Measurements from ENCODE around the gene RCOR1.
"Not testable (repeated sequence)": the region's sequence is repeated elsewhere in the genome, so short reads cannot be mapped to it uniquely, and the experiment has no call there.

The RCOR1 gene

DNA sequence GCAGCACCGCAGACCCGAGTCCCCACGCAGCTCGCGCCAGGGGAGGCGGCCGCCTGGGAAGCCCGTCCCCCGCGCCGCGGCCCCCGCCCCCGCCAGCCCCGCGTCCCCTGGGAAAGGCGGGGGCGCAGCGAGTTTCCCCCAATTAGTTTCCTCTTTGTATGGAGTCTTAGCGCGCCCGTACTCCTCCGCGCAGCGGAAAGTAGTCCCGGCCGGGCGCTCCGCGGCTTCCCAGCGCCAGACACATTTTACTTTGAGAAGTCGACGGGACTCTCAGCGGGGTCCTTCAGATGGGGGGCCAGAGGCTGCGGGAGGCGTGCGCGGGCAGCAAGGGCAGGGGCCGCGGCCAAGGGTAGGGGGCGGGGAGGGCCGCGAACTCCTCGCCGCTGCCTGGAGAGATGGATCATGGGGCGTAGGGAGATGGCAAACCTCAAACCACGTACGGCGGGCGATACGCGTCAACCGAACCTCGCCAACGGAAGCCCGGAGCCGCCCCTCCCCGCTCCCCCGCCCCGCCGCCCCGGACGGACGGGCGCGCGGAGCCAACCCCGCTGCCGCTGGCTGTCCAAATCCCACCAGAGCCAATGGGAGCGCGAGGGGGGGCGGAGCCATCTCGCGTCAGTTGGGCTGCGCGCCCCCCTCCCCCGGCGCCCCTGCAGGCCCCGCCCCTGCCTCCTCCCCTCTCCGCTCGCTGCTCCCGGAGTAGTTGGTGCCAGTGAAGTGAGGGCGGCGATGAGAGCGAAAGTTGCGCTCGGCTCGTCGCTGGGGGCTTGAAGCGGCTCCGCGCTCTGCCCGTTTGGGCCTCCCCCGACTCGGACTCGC is at the start of gene RCOR1:
TSS of gene RCOR1 (plus strand) at position 706 of the 819 bp plus-strand sequence. CDS start 238 bp downstream, outside the sequence.
- peak; percentile 98 for DNase-seq (ENCODE audit: low read depth, low spot score)

DNA sequence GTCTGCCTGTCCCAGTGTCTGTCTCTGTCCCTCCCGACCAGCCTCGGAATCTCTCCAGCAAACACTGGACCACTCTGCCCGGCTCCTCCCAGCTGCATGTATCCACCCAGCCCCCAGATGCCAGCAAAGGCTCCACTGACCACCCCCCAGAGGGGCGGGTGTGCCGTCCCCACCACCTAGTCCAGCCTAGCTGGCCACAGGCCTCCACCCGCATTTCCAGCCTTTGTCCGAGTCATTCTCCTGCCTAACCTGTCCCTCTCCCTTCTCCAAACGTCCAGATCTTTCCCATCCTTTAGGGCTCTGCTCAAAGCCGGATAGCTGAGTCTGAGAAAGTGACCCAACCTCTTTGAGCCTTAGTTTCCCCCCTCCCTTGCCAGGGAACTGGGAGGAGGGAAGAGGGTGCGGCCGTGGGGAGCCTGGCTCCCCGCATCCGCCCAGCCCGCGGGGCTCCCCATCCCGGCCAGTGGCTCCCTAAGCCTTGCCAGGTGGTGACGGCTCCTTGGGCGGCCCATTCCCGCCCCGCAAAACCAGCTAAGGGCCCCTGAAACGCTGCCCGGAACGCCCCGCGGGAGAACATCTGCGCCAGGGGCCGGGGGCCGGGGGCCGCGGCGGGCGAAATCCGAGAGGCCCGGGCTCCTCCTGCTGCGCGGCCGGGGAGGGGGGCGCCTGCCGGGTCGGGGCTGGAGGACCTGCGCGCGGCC is 48.3 kb upstream of the RCOR1 start:
- no peak for DNase-seq (ENCODE audit: low read depth, low spot score)

DNA sequence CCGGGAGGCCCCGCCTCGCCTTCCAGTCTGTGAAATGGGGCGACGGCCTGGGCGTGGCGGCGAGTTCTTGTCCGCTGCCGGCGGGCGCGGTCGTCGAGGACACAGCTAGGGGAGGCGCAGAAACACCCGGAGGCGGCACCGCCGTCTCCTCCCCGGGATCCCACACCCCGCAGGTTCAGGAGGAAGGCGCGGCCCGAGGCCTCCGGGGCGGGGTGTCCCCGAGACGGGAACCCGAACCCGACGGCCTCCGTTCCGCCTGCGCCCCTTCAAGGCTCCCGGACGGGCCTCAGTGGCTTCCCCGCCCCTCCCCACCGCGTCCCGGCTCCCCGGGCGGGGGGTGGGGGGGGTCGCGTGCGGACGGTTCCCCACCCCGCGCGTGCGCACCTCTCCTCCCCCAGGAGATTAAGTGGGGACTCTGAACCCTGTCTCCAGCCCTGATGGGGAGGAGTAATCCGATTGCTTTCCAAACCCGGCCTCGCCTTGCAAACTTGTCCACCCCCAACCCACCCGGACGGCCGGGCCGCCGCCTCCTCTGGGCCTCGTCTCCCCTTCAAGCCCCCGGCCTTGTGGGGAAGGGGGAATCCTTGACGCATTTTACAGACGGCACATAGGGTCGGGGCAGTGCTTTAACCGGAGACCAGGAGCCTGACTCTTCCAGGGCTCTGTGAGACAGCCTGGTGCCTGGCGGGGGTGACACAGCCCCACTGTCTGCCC is 47.5 kb upstream of the RCOR1 start:
- DNase-seq (ENCODE audit: low read depth, low spot score): no peak

DNA sequence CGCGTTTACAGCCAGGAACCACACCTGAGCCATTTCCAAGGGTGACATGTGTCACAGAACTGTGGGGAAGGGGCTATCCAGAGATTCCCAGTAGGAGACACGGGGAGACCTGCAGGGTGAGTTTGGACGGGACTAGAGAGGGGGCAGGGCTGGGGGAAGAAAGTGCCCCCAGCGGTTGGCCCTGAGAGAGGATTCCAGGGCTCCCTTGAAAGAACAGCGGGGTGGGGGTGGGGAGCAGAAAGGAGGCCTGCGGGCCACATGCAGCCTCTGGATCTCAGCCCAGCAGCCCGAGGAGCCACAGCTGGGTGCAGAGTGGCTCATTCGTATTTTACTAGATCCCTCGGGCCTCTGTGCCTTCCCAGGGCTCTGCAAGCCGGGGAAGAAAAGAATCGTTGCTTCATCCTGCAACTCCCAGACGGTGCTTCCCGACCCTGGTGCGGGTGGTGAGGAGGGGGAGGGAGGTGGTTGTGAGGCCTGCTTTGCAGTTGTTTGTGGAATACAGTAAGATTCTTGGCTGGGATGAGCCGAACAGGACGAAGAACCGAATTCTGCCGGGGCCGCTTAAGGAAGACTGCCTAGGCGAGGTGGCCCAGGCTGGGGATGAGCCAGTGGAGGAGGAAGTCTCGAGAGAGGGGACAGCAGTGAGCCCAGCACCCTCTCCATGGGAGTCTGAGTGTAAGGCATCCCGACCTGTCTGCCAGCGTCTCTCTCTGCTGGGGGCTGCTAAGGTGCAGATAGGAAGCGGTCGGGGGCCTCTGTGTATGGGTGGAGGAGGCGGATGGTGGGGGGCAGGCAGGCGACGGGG is 46.8 kb upstream of the RCOR1 start:
- no peak for DNase-seq (ENCODE audit: low read depth, low spot score)

DNA sequence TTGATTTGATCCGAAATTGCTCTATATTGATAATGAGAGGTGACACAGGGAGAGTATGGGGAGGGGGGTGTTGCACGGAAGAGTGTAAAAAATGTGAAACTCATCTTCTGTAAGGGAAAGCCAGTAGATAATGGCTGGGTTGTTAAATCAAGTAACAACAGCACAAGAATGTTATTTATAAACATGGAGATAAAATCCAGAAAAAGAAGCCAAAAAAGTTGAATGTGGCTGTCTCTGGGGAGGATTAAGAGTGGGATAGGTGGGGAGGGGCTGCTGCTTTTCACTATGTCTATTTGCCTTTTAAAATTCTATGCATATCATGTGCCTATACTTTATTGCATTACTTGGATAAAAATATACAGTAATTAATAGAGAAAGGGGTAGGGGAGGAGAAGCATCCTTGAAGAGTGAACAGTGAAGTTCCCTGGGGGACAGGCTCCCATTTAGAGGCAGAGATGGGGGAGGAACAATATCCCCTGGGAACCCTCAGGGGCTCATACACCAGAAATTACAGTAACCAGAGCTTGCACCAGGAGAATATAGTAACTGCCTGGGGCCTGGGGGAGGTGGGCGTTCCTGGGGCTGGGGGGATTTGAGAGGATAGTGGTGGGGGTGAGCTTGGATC is 43.7 kb upstream of the RCOR1 start:
- no peak for DNase-seq (ENCODE audit: low read depth, low spot score)

DNA sequence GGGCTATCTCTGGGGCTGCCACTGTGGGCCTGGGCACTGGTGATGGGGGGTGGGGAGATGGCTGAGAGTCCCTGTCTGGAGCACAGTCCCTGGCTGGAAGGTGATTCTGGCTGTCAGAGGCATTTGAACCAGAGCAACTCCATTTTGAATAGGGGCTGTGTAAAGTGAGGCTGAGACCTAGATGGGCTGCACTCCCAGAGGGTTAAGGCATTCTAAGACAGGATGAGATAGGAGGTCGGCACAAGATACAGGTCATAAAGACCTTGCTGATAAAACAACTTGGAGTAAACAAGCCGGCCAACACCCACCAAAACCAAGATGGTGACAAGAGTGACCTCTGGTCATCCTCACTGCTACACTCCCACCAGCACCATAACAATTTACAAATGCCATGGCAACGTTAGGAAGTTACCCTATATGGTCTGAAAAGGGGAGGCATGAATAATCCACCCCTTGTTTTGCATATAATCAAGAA is 41.5 kb upstream of the RCOR1 start:
- DNase-seq (ENCODE audit: low read depth, low spot score): not testable (repeated sequence)

DNA sequence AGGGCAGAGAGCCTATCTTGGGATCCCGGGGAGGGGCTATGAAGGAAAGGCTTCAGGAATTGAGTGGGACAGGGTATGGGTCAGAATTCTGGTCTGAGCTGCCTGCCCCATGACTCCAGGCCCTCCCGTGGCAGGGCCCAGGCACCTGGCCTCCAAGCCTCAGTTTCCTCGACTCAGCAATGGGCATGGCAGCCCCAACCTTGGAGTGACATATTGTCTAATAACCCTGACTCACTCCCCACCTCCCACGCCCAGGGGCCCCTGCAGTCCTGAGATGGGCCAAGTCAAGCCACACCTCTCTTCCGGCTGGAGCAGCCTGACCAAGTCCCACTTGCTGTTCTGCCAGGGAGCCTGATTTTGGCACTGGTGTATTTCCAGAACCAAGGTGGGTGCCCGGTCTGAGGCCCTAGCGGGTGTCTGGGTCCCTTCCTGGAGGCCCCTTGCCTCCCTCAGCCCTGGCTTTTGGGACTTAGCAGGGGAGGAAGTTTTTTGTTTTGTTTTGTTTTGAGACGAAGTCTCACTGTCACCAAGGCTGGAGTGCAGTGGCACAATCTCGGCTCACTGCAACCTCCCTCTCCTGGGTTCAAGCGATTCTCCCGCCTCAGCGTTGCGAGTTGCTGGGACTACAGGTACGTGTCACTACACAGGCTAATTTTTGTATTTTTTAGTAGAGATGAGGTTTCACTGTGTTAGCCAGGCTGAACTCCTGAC is 40.3 kb upstream of the RCOR1 start:
- DNase-seq (ENCODE audit: low read depth, low spot score): no peak

DNA sequence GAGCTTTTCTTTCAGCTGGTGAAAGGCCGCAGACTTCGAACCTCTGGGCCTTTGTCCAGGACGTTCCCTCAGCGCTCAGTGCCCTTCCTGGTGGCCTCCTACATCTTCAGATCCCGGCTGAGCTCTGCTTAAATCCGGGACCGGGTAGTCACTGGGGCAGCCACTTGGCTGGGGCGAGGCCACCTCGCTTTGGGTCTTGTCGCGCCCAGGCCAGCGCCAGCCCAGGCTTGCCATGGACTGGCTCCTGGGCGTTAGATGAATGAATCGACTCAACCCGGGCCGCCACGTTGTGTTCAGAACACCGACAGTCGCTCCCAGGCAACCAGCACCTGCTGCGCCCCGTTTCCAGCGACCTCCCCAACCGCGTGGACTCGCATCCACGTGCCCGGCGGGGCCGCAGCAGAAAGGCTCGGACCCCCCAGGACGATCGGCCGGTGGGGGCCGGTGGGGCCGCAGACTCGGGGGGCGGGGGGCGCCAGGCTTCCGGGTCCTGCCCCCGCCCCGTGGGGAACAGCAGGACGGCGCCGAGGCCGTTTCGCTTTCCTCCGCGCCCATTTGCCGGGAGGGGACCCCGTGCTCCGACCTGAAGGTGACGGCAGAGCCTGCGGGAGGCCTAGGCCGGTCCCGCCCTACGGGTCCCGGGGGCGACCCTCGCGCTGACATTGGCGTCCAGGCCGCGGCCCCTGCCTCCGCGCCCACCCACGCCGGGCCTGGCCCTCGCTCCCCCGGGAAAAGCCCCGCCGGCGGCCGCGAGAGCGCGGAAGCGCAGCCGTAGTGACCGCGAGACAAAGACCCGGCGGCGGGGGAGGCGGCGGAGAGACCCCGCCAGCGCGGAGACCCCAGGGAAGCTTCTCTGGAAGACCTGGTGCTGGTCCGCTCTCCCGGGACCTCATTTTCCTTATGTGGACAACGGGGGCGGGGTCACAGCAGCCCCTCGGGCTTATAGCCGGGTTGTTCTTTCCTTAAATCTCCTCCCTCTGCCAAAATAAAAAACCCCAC is 37.3 kb upstream of the RCOR1 start:
- DNase-seq (ENCODE audit: low read depth, low spot score): peak; percentile 22

DNA sequence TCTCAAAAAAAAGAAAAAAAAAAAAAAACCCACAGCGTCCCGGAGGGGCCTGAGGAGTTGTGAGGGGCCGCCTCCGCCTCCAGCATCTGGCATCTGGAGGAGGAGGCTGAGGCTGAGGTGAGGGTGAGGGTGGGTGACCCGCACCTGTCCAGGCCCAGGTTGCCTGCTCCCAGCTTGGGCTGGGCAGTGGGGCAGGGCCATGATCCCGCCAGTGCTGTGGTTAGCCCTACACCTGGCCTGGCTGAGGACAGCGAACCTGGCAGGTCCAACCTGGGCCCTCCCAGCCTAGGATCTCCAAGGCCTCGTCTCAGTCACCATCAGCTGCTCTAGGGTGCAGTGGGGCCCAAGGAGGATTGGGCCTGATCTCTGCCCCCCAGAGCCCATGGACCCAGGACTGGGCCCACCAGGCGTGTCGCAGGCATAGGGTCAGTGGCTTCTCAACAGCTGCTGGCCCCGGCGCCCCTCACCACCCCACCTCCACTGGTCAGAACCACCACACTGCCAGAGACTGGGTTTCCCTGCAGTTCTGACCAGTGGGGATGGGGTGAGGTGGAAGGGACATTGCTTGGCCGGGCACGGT is 36.3 kb upstream of the RCOR1 start:
- no peak for DNase-seq (ENCODE audit: low read depth, low spot score)

DNA sequence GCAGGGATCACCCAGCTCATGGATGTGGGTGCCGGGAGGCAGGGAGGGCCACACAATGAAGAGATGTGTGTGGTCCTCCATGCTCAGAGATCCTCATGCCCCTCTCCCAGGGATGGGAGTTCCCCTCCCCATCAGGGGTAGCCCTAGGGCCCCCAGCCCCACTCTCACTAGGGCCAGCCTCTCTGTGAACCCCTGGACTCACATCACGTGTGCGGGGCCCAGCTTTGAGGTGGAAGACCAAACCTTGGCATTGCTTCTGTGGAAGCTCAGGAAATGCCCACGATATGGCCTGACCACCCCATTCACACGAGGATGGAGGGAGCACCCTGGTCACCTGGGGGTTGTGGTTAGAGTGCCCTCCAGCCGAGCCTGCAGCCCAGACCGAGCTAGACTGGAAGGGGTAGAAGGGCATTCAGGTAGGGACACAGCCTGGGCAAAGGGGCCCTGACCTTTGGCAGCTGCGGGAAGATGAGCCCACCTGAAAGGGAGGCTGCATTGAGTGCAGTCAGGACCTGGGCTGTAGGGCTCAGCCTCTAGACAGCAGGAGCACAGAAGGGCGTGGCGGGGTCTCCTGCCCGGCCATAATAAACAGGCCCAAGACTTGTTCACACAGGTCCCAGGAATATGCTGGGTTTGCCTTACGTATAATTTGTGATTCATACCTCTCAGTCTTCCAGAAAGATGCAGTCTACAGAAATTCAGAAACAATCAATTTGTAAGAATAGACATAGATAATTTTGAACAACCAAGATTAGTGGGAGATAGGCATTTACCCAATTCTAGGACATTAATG is 34.8 kb upstream of the RCOR1 start:
- DNase-seq (ENCODE audit: low read depth, low spot score): no peak

DNA sequence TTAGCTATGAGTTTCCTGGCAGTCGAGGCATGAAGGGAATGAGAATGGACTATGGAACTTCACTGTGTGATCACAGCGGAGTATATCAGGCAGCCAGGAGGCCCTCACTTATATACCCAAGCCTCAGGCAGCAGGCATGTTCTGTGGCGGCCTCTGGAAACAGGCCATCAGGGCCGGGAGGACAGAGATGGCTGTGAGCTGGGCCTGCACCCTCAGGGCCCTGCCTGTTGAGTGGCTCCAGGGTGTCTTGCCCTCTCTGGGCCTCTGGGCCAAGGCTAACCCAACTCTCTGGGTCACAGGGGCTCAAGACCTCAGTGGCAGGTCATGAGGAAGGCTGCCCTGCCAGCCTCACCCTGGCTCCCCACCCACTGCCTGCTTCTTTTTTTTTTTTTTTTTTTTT is 33.9 kb upstream of the RCOR1 start:
- no peak for DNase-seq (ENCODE audit: low read depth, low spot score)

DNA sequence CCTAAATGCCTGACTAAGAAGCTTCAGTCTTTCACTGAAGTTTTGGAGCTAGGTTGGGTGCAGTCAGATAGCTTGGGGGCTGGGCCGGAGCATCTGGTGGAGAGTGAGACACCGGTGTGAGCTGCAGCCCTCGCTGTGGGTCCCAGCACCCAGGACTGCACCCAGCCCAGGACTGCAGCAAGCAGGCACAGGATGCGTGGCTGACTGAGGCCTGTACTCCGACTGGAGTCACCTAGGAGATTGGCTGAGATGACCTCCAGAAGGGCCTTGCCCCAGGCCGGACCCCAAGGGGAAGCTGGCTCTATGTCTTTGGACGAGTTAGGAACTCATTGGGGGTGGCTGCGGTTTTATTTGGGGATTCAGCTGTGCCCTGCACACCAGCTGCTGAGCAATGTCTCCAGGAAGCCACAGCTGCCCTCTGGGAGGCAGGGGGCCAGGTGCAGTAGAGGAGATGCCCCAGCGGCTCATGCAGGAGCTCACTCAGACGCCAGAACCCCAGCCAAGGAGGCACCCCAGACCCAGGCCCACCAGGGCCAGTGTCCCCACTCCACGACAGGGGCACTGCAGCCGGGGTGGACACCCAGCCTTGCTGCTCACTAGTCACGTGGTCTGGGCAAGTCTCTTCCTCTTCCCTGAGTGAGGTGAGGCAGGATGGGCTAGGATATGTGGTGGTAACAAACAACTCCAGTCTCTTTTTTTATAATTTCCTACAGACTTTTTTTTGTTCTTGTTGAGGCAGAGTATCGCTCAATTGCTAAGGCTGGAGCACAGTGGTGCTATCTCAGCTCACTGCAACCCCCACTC is 31.8 kb upstream of the RCOR1 start:
- no peak for DNase-seq (ENCODE audit: low read depth, low spot score)

DNA sequence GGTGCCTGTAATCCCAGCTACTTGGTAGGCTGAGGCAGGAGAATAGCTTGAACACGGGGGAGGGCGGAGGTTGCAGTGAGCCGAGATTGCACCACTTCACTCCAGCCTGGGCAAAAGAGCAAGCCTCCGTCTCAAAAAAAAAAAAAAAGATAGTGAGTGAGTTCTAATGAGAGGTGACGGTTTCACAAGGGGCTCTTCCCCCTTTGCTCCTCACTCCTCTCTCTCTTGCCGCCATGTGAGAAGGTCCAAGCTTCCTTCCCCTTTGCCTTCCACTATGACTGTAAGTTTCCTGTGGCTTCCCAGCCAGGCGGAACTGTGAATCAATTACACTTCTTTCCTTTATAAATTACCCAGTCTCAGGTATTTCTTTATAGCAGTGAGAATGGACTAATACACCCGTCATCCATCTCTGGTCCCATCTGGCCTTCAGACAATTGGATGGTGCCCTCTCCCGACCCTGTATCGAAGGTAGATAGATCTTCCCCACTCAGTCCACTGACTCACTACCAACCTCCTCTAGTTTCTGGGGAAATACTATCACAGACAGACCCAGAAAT is 27.0 kb upstream of the RCOR1 start:
- no peak for DNase-seq (ENCODE audit: low read depth, low spot score)

DNA sequence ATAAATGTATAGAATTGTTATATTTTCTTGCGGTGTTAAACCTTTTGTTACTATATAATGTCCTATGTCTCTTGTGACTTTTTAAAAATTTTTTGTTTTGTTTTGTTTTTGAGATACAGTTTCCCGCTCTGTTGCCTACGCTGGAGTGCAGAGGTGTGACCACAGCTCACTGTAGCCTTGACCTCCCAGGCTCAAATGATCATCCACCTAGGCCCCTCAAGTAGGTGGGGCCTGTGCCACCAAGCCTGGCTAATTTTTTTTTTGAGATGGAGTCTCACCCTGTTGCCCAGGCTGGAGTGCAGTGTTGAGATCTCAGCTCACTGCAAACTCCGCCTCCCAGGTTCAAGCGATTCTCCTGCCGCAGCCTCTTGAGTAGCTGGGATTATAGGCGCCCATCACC is 26.5 kb upstream of the RCOR1 start:
- DNase-seq (ENCODE audit: low read depth, low spot score): no peak

DNA sequence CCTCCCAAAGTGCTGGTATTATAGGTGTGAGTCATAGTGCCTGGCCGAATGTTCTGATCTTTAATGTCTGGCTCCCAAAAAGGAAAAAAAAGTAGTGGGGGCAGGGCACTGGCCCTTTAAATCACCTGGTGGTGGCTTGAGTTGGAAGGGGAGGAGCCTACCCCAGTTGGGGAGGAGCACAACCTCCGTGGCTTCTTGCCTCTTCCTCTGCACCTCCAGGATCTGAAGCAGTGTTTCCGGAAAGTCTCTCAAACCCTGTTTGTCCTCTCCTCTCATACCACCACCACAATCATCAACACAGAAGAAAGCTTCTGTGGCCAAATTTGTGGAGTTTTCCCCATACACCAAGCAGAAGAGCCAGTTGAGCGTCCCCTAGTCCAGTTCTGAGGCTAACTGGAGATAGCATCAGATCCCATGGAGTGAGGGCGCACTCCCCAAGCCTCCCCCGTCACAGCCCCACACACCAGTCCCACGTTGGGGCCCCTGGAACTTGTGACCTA is 24.3 kb upstream of the RCOR1 start:
- peak; percentile 27 for DNase-seq (ENCODE audit: low read depth, low spot score)

DNA sequence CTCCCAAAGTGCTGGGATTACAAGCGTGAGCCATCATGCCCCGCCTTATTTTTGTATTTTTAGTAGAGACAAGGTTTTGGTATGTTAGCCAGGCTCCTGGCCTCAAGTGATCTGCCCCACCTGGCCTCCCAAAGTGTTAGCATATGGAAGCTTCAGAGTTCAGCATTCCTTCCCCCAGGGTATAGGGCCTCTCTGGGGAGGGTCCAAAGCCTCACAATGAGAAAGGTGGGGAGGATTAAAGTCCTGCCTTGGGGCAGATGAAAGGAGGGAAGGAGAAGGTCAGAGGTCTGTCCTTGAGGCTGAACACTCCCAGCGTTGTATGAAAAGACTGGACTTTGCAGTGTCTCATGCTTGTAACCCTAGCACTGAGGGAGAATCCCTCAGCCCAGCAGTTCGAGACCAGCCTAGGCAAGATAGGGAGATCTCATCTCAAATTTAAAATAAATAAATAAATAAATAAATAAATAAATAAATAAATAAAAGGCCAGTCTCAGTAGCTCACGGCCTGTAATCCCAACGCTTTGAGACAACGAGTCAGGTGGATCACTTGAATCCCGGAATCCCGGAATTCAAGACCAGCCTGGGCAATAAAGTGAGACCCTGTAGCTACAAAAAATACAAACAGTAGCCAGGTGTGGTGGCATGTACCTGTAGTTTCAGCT is 22.0 kb upstream of the RCOR1 start:
- DNase-seq (ENCODE audit: low read depth, low spot score): no peak

All from activated naive CD8-positive, alpha-beta T cell treated with anti-CD3 and anti-CD28 coated beads, Interleukin-2, amount 50 U/mL, for 16 hours (primary cell).